Measurements from ENCODE around the gene ARPC5L. TPM values are rescaled to one million over a fixed set of nuclear protein-coding genes. Genes with fewer than 3 reads are reported as not detected.

The ARPC5L gene
- polyA plus RNA-seq, 1 experiment: 62.0 TPM

GRCh38 chr9:124886866-124887492 lies 25.0 kb downstream of the ARPC5L start:
- DNase-seq (ENCODE audit: low read depth, low spot score): no peak
- ChIA-PET POLR2A (no interaction called here), CTCF (no interaction called here)
- TF ChIP-seq CTCF (IDR thresholded peaks at IDR 0.05; ENCODE audit: low read depth, low read length): no peak
- no peak overlapping the region for H3K4me3 ChIP-seq (ENCODE audit: low read depth, low read length)
- no peaks in the 10 kb centered on the region for H3K27me3 ChIP-seq (ENCODE audit: control insufficient read depth, insufficient read depth, low read length)
- H3K9me3 ChIP-seq (ENCODE audit: control insufficient read depth, insufficient read depth, low read length): no peaks in the 10 kb centered on the region; the same call in 1 of the 2 replicates
- no peak overlapping the region for H3K27ac ChIP-seq (ENCODE audit: low read depth, low read length)

- Histone ChIP-seq H3K4me3 (ENCODE audit: low read depth, low read length) (no peak overlapping the region), H3K27ac (ENCODE audit: low read depth, low read length) (no peak overlapping the region), H3K9me3 (ENCODE audit: control insufficient read depth, insufficient read depth, low read length) (no peaks in the 10 kb centered on the region; the same call in 1 of the 2 replicates), H3K27me3 (ENCODE audit: control insufficient read depth, insufficient read depth, low read length) (no peaks in the 10 kb centered on the region)
- TF ChIP-seq CTCF (IDR thresholded peaks at IDR 0.05; ENCODE audit: low read depth, low read length): no peak
- ChIA-PET POLR2A (interaction anchor here (0.6 kb wide), 1 partner anchor 49 kb away, joined by 6 read pairs; no protein-coding TSS in a partner anchor), CTCF (no interaction called here)
- no peak for DNase-seq (ENCODE audit: low read depth, low spot score)
These were observed 25.9 kb downstream of the ARPC5L start for GRCh38 chr9:124887832-124888231.

GRCh38 chr9:124889006-124889405 lies 27.1 kb downstream of the ARPC5L start:
- H3K27me3 ChIP-seq (ENCODE audit: control insufficient read depth, insufficient read depth, low read length): no peaks in the 10 kb centered on the region
- TF ChIP-seq CTCF (IDR thresholded peaks at IDR 0.05; ENCODE audit: low read depth, low read length): no peak
- no peak overlapping the region for H3K4me3 ChIP-seq (ENCODE audit: low read depth, low read length)
- POLR2A ChIA-PET: no interaction called here
- H3K27ac ChIP-seq (ENCODE audit: low read depth, low read length): no peak overlapping the region
- no peak for DNase-seq (ENCODE audit: low read depth, low spot score)
- no peaks in the 10 kb centered on the region; the same call in 1 of the 2 replicates for H3K9me3 ChIP-seq (ENCODE audit: control insufficient read depth, insufficient read depth, low read length)
- CTCF ChIA-PET: no interaction called here

- CTCF ChIA-PET: no interaction called here
- POLR2A ChIA-PET: no interaction called here
- Histone ChIP-seq H3K27ac (ENCODE audit: low read depth, low read length) (no peak overlapping the region), H3K9me3 (ENCODE audit: control insufficient read depth, insufficient read depth, low read length) (no peaks in the 10 kb centered on the region; the same call in 1 of the 2 replicates), H3K4me3 (ENCODE audit: low read depth, low read length) (no peak overlapping the region), H3K27me3 (ENCODE audit: control insufficient read depth, insufficient read depth, low read length) (no peaks in the 10 kb centered on the region)
- DNase-seq (ENCODE audit: low read depth, low spot score): no peak
- no peak for TF ChIP-seq CTCF (IDR thresholded peaks at IDR 0.05; ENCODE audit: low read depth, low read length)
These were observed 28.2 kb downstream of the ARPC5L start for GRCh38 chr9:124890179-124890578.

- no peak for TF ChIP-seq CTCF (IDR thresholded peaks at IDR 0.05; ENCODE audit: low read depth, low read length)
- POLR2A ChIA-PET: no interaction called here
These were observed 32.3 kb downstream of the ARPC5L start for GRCh38 chr9:124894035-124894740.

More at GRCh38 chr9:124894035-124894740, 32.3 kb downstream of the ARPC5L start:
- no peaks in the 10 kb centered on the region for H3K9me3 ChIP-seq (ENCODE audit: control insufficient read depth, insufficient read depth, low read length)
- no peak overlapping the region for H3K4me3 ChIP-seq (ENCODE audit: low read depth, low read length)
- no peak overlapping the region for H3K27ac ChIP-seq (ENCODE audit: low read depth, low read length)
- H3K27me3 ChIP-seq (ENCODE audit: control insufficient read depth, insufficient read depth, low read length): no peaks in the 10 kb centered on the region
- DNase-seq (ENCODE audit: low read depth, low spot score): no peak
- CTCF ChIA-PET: interaction anchor here (0.6 to 1.9 kb wide), 14 partner anchors 8 to 272 kb away, joined by 3 to 38 read pairs (median 4); partner anchors contain the start of genes NR6A1 and WDR38

Measured in AG04450 (cell line).